ENCODE measurements around the gene IRF2BPL. TPM values are rescaled to one million over a fixed set of nuclear protein-coding genes. Genes with fewer than 3 reads are reported as not detected.
A peak's percentile ranks its signal among the peaks of the same experiment; 100 is the strongest.

IRF2BPL gene
- total and polyA plus RNA-seq, 9 of the 15 experiments (the other 6 are each of a cell fraction or from before 2014, with no cell fraction given): 0.52 to 21.6 (median 2.5) TPM

- no peak for TF ChIP-seq SIRT6 (IDR thresholded peaks at IDR 0.05; ENCODE audit: low read depth, low read length)
- TF ChIP-seq KDM4B (IDR thresholded peaks at IDR 0.05; ENCODE audit: borderline replicate concordance in 2 of 2, low read depth in 1 of 2): no peak
- peak; percentile 71 for TF ChIP-seq POLR2H (tag; IDR thresholded peaks at IDR 0.05; ENCODE audit: low read depth)
- no peak for TF ChIP-seq SIX5 (IDR thresholded peaks at IDR 0.05; ENCODE audit: borderline replicate concordance in 1 of 2, insufficient read depth in 1 of 2, low read depth in 1 of 2, low read length in 2 of 2)
- no peak for TF ChIP-seq ATF3 (IDR thresholded peaks at IDR 0.05)
- no peak for TF ChIP-seq ATF3 (CRISPR knock-in tag; conservative IDR thresholded peaks at IDR 0.05)
- TF ChIP-seq FOXO4 (CRISPR knock-in tag; IDR thresholded peaks at IDR 0.05): no peak
- no peak for TF ChIP-seq ZZZ3 (IDR thresholded peaks at IDR 0.05)
- no peak; the same call in 1 of the 2 replicates for TF ChIP-seq ESRRA (IDR thresholded peaks at IDR 0.05; ENCODE audit: borderline replicate concordance, low read depth)
- no peak for TF ChIP-seq PHTF2 (CRISPR knock-in tag; IDR thresholded peaks at IDR 0.05)
- no peak for TF ChIP-seq CEBPG (CRISPR knock-in tag; IDR thresholded peaks at IDR 0.05)
- no peak for TF ChIP-seq CEBPG (tag; conservative IDR thresholded peaks at IDR 0.05 in 1 of 2, IDR thresholded peaks at IDR 0.05 in 1 of 2)
- no peak for TF ChIP-seq ETV1 (tag; conservative IDR thresholded peaks at IDR 0.05; ENCODE audit: low read depth)
- TF ChIP-seq MCM2 (IDR thresholded peaks at IDR 0.05; ENCODE audit: low read depth): no peak
- TF ChIP-seq EP400 (IDR thresholded peaks at IDR 0.05): peak; percentile 57
- no peak for TF ChIP-seq SFPQ (IDR thresholded peaks at IDR 0.05; ENCODE audit: low read depth, low read length)
- no peak for TF ChIP-seq HLTF (IDR thresholded peaks at IDR 0.05)
- no peak for TF ChIP-seq RHOXF2B (CRISPR knock-in tag; conservative IDR thresholded peaks at IDR 0.05)
- no peak for TF ChIP-seq ZNF217 (CRISPR knock-in tag; IDR thresholded peaks at IDR 0.05)
- TF ChIP-seq MTA3 (IDR thresholded peaks at IDR 0.05; ENCODE audit: borderline replicate concordance): peak; percentile 43
- TF ChIP-seq ZNF586 (CRISPR knock-in tag; conservative IDR thresholded peaks at IDR 0.05): no peak
- no peak for TF ChIP-seq NONO (IDR thresholded peaks at IDR 0.05; ENCODE audit: low read depth in 2 of 2, low read length in 1 of 2)
- no peak for TF ChIP-seq ZNF699 (CRISPR knock-in tag; IDR thresholded peaks at IDR 0.05; ENCODE audit: insufficient replicate concordance)
- TF ChIP-seq EGR1 (conservative IDR thresholded peaks at IDR 0.05): 0 out of 2 replicates have a peak, but pooled peaks have one; percentile 28
- no peak for TF ChIP-seq SNIP1 (IDR thresholded peaks at IDR 0.05; ENCODE audit: low read depth)
- no peak for TF ChIP-seq ZNF764 (CRISPR knock-in tag; IDR thresholded peaks at IDR 0.05; ENCODE audit: low read depth)
Observed at GRCh38 chr14:77040059-77040740, 11.7 kb upstream of the IRF2BPL start (continued).

Data from K562 (cell line).